MM.1S (cell line): ENCODE data around the gene CD6.

Experiments
- DNase-seq: peaks from one replicate; pipeline ENCODE4 v3.0.0-alpha.2; 2015
- H2AFZ ChIP-seq: fragments of 300-600 bp; sonication (generic); 2 replicates; pipeline ENCODE4 v1.6.0; 2016; ENCODE audit warnings: antibody characterized with exemption, low read length
- H3F3A ChIP-seq: fragments of 300-600 bp; sonication (generic); 2 replicates; pipeline ENCODE4 v1.6.1; 2016; ENCODE audit warnings: mild to moderate bottlenecking, antibody characterized with exemption, low read length, moderate library complexity, mixed read lengths; ENCODE audit not compliant: insufficient read depth
- H3K27ac ChIP-seq: fragments of 300-600 bp; sonication (generic); 2 replicates; pipeline ENCODE4 v1.5.1; 2016; ENCODE audit warnings: mild to moderate bottlenecking, low read length
- H3K27me3 ChIP-seq: fragments of 300-600 bp; sonication (generic); replicated peaks from 2 replicates; pipeline ENCODE4 v1.6.0; 2016; ENCODE audit warnings: low read length; ENCODE audit not compliant: insufficient read depth
- H3K36me3 ChIP-seq: fragments of 300-600 bp; sonication (generic); replicated peaks from 2 replicates; pipeline ENCODE4 v1.6.1; 2016; ENCODE audit warnings: mild to moderate bottlenecking, low read length, mixed read lengths; ENCODE audit not compliant: insufficient read depth
- H3K4me1 ChIP-seq: fragments of 300-600 bp; sonication (generic); 2 replicates; pipeline ENCODE4 v1.6.1; 2016; ENCODE audit warnings: low read length, mixed read lengths
- H3K4me2 ChIP-seq: fragments of 300-600 bp; sonication (generic); 2 replicates; pipeline ENCODE4 v1.6.0; 2016; ENCODE audit warnings: low read depth, low read length
- H3K4me3 ChIP-seq: fragments of 300-600 bp; sonication (generic); 2 replicates; pipeline ENCODE4 v1.5.1; 2016; ENCODE audit warnings: low read length, mixed read lengths
- H3K79me2 ChIP-seq: fragments of 300-600 bp; sonication (generic); 2 replicates; pipeline ENCODE4 v1.6.1; 2016; ENCODE audit warnings: mixed run types, low read length, mixed read lengths
- H3K9ac ChIP-seq: fragments of 300-600 bp; sonication (generic); 2 replicates; pipeline ENCODE4 v1.6.1; 2016; ENCODE audit warnings: low read length, mixed read lengths
- H3K9me2 ChIP-seq: fragments of 300-600 bp; sonication (generic); replicated peaks from 2 replicates; pipeline ENCODE4 v1.6.1; 2016; ENCODE audit warnings: mild to moderate bottlenecking, low read length, mixed read lengths; ENCODE audit not compliant: insufficient read depth
- H3K9me3 ChIP-seq: fragments of 300-600 bp; sonication (generic); replicated peaks from 2 replicates; pipeline ENCODE4 v1.6.1; 2016; ENCODE audit warnings: mild to moderate bottlenecking, low read length, mixed read lengths; ENCODE audit not compliant: insufficient read depth
- H4K20me1 ChIP-seq: fragments of 300-600 bp; sonication (generic); 2 replicates; pipeline ENCODE4 v1.6.1; 2016; ENCODE audit warnings: mild to moderate bottlenecking, low read length, moderate library complexity, mixed read lengths; ENCODE audit not compliant: insufficient read depth
- EZH2 ChIP-seq: fragments of 300-600 bp; sonication (generic); optimal IDR thresholded peaks from 2 replicates; pipeline ENCODE3; 2017; ENCODE audit warnings: low read depth, mild to moderate bottlenecking, antibody characterized with exemption, low read length, mixed read lengths
- EZH2phosphoT487 ChIP-seq: fragments of 300-600 bp; sonication (generic); IDR thresholded peaks from 2 replicates; pipeline ENCODE4 v1.6.1; 2018; ENCODE audit warnings: antibody characterized with exemption, low read length
- TF ChIP-seq, protein P1 (sequence below): fragments of 300-600 bp; sonication (generic); IDR thresholded peaks from 2 replicates; pipeline ENCODE4 v1.5.1; 2016; ENCODE audit warnings: antibody characterized with exemption, low read length, mixed read lengths

Gene CD6

DNA sequence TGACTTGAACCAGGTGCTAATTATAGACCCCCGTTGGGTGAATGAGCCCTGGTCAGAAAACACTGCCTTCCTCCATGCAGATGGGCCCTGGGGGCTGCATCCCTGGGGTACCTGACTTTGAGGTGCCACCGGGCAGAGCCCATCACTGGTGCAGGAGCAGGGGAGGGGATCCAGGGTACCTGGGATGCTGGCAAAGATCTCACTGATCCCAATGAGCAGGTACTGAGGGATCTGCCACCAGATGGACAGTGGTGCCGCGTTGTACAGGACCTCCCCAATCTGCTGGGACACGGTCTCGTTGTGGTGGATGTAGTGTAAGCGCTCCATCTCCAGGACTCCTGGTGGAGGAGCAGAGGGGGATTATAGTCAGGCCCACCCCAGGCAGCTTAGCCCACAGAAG, 32.2 kb upstream of the CD6 start:
- no peak for TF ChIP-seq EZH2
- no peak for TF ChIP-seq EZH2phosphoT487
- TF ChIP-seq, protein P1, sequence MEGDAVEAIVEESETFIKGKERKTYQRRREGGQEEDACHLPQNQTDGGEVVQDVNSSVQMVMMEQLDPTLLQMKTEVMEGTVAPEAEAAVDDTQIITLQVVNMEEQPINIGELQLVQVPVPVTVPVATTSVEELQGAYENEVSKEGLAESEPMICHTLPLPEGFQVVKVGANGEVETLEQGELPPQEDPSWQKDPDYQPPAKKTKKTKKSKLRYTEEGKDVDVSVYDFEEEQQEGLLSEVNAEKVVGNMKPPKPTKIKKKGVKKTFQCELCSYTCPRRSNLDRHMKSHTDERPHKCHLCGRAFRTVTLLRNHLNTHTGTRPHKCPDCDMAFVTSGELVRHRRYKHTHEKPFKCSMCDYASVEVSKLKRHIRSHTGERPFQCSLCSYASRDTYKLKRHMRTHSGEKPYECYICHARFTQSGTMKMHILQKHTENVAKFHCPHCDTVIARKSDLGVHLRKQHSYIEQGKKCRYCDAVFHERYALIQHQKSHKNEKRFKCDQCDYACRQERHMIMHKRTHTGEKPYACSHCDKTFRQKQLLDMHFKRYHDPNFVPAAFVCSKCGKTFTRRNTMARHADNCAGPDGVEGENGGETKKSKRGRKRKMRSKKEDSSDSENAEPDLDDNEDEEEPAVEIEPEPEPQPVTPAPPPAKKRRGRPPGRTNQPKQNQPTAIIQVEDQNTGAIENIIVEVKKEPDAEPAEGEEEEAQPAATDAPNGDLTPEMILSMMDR: no peak

DNA sequence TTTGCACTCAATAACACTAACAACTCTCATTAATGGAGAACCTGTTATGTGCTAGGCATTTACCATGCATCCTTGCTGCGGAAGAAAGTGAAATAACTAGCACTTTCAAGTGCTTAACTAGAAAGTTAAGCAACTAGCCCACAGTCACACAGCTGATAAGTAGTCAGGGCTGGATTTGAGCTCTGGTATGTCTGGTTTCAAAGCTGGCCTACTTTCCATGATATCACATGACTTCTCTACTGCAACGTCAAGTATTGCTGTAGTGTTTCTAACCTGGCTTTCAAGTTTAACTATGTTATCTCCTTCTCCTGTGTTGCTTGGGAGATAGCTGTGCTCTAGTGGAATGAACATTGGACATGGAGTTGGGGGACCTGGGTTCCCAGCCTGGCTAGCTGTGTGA, 31.6 kb upstream of the CD6 start:
- Histone ChIP-seq H3K9me3 (no peaks in the 10 kb centered on the region), H3K36me3 (no peaks in the 10 kb centered on the region), H3K4me3 (no peak overlapping the region), H3K4me2 (no peak overlapping the region), H3K27me3 (peaks cover 24% of the 10 kb centered on the region), H3K9me2 (no peaks in the 10 kb centered on the region), H4K20me1 (no peaks in the 10 kb centered on the region), H3K9ac (no peak overlapping the region), H2AFZ (no peak overlapping the region), H3K4me1 (no peaks in the 10 kb centered on the region), H3F3A (no peaks in the 10 kb centered on the region), H3K27ac (no peak overlapping the region), H3K79me2 (no peaks in the 10 kb centered on the region)
- no peak for DNase-seq
- TF ChIP-seq EZH2phosphoT487 (no peak), EZH2 (no peak)
- TF ChIP-seq, protein P1: no peak

More for the DNA sequence above, 32.2 kb upstream of the CD6 start:
- Histone ChIP-seq H4K20me1 (no peaks in the 10 kb centered on the region), H3K27me3 (peaks cover 28% of the 10 kb centered on the region), H3F3A (no peaks in the 10 kb centered on the region), H3K9me3 (no peaks in the 10 kb centered on the region), H3K9ac (no peak overlapping the region), H3K79me2 (no peaks in the 10 kb centered on the region), H3K9me2 (no peaks in the 10 kb centered on the region), H3K4me1 (no peaks in the 10 kb centered on the region), H3K4me2 (no peak overlapping the region), H2AFZ (no peak overlapping the region), H3K27ac (no peak overlapping the region), H3K36me3 (no peaks in the 10 kb centered on the region), H3K4me3 (no peak overlapping the region)
- no peak for DNase-seq

GRCh38 chr11:60941371-60942119, 29.9 kb upstream of the CD6 start:
- no peaks in the 10 kb centered on the region for H3K9me3 ChIP-seq
- no peak overlapping the region for H3K9ac ChIP-seq

More at GRCh38 chr11:60941371-60942119, 29.9 kb upstream of the CD6 start:
- Histone ChIP-seq H3K27me3 (peaks cover 7% of the 10 kb centered on the region), H3F3A (no peaks in the 10 kb centered on the region), H2AFZ (no peak overlapping the region), H3K4me3 (no peak overlapping the region), H3K79me2 (no peaks in the 10 kb centered on the region), H3K27ac (no peak overlapping the region), H3K4me2 (no peak overlapping the region), H4K20me1 (no peaks in the 10 kb centered on the region), H3K36me3 (no peaks in the 10 kb centered on the region), H3K4me1 (no peaks in the 10 kb centered on the region), H3K9me2 (no peaks in the 10 kb centered on the region)
- TF ChIP-seq EZH2: no peak
- TF ChIP-seq, protein P1: no peak
- no peak for DNase-seq
